ENCODE measurements around the gene KLHL26. TPM values are rescaled to one million over a fixed set of nuclear protein-coding genes. Genes with fewer than 3 reads are reported as not detected.

The KLHL26 gene
- total RNA-seq, 1 experiment from 2014 or later, result 10.7 TPM

GRCh38 chr19:18650468-18651041, 13.7 kb downstream of the KLHL26 start:
- Histone ChIP-seq H3K4ac (ENCODE audit: low read depth, low read length) (no peak overlapping the region), H2BK120ac (ENCODE audit: low read depth, low read length, poor library complexity, severe bottlenecking) (no peak overlapping the region), H4K8ac (replicated peaks; ENCODE audit: insufficient read length, low read depth, low read length) (no peak overlapping the region), H3K23ac (ENCODE audit: insufficient read length, low read depth, low read length) (no peak overlapping the region), H4K91ac (ENCODE audit: insufficient read length, low read depth, low read length) (no peak overlapping the region), H3K9ac (ENCODE audit: extremely low read depth, insufficient read length, low read length) (no peak overlapping the region), H3K18ac (ENCODE audit: insufficient read length, low read depth, low read length) (no peak overlapping the region), H3T11ph (ENCODE audit: low read length) (no peak overlapping the region), H3K23me2 (ENCODE audit: insufficient read length, low read depth, low read length, poor library complexity, severe bottlenecking) (no peaks in the 10 kb centered on the region), H3K27ac (ENCODE audit: insufficient read length, low read depth, low read length) (no peak overlapping the region), H3K4me1 (ENCODE audit: insufficient read depth, low read length) (no peaks in the 10 kb centered on the region; the same call in 1 of the 2 replicates), H2AK5ac (ENCODE audit: insufficient read length, low read length) (no peak overlapping the region), H3K79me1 (ENCODE audit: insufficient read depth, low read depth, low read length, poor library complexity, severe bottlenecking) (no peaks in the 10 kb centered on the region), H3K4me2 (ENCODE audit: insufficient read depth, insufficient read length, low read length) (no peak overlapping the region), H2BK20ac (ENCODE audit: low read depth, low read length, poor library complexity, severe bottlenecking) (no peak overlapping the region), H2BK15ac (ENCODE audit: low read depth, low read length) (no peak overlapping the region), H4K20me1 (ENCODE audit: control insufficient read depth, insufficient read depth, insufficient read length) (no peaks in the 10 kb centered on the region), H4K5ac (ENCODE audit: insufficient read length, low read depth, low read length) (no peak overlapping the region), H2BK5ac (ENCODE audit: insufficient read length, low read length) (no peak overlapping the region), H3K79me2 (ENCODE audit: insufficient read depth, low read length) (no peaks in the 10 kb centered on the region), H3K14ac (ENCODE audit: insufficient read depth, low read length) (no peak overlapping the region), H2BK12ac (ENCODE audit: insufficient read length, low read depth, low read length) (no peak overlapping the region), H3K56ac (ENCODE audit: insufficient read length, low read depth, low read length) (no peak overlapping the region), H3K27me3 (ENCODE audit: insufficient read depth, low read length) (no peaks in the 10 kb centered on the region), H2AFZ (ENCODE audit: low read length) (no peak overlapping the region), H3K9me3 (ENCODE audit: control insufficient read depth, low read depth, low read length) (no peaks in the 10 kb centered on the region)
- DNase-seq, result no peak
- Mint-ChIP-seq H3K9me3 (no peaks in the 10 kb centered on the region), H3K27ac (peak overlapping the region in 1 of 3 experiments; percentile 59; a peak in 2 of 7 replicates), H3K27me3 (ENCODE audit: low read depth) (peaks cover 2% of the 10 kb centered on the region), H3K4me1 (peaks cover 27 to 40% of the 10 kb centered on the region in 2 experiments), H3K4me3 (no peak overlapping the region), H3K36me3 (ENCODE audit: insufficient read depth in 1 of 3, low read depth in 3 of 3) (peaks cover 0 to 3% (median 2%) of the 10 kb centered on the region in 3 experiments; a peak in 2 of 7 replicates)
- no peak for TF ChIP-seq CTCF (conservative IDR thresholded peaks at IDR 0.05)
- no CpG with 5 or more reads among the region's 34 CpGs for WGBS (ENCODE audit: extremely low coverage, insufficient read length, low lambda C conversion rate)

Measured in H9 (cell line).